Upper lobe of left lung (tissue), 4 donors: ENCODE data around the gene MYO9B.
"Not testable (repeated sequence)": the region's sequence is repeated elsewhere in the genome, so short reads cannot be mapped to it uniquely, and the experiment has no call there.

Experiments used
- CTCF ChIP-seq, 6 experiments: fragments of 450-650 bp in 4 of 6; fragments of 200-600 bp in 2 of 6; sonication (generic) in 2 of 6; IDR thresholded peaks; one replicate each; pipeline ENCODE4 v1.5.1; 2016 to 2019; ENCODE audit warnings: antibody characterized with exemption in 6 of 6
- EP300 ChIP-seq, 4 donors: sonication (generic); formaldehyde crosslinking; IDR thresholded peaks; one replicate each; pipeline ENCODE4 v1.5.1; 2017; ENCODE audit warnings: antibody characterized with exemption in 4 of 4, control low read depth in 2 of 4
- POLR2A ChIP-seq, 4 donors: fragments of 450-650 bp; IDR thresholded peaks; one replicate each; pipeline ENCODE4 v1.5.1; 2016 to 2017; ENCODE audit warnings: antibody characterized with exemption in 4 of 4, mild to moderate bottlenecking in 2 of 4

GRCh38 chr19:17191736-17192135 is 116.2 kb downstream of the MYO9B start:
- not testable (repeated sequence) for TF ChIP-seq POLR2A, CTCF, EP300 (IDR thresholded peaks at IDR 0.05)
